HCT116 (cell line): ENCODE measurements around the gene NR4A1.

Experiments
- CTCF ChIP-seq, 3 experiments: fragments of 200-600 bp in 1 of 3; sonication (generic) in 1 of 3; IDR thresholded peaks in 2 of 3; conservative IDR thresholded peaks in 1 of 3; 2 replicates each; pipeline ENCODE4 v1.5.1; 2012 to 2017; ENCODE audit warnings: low read depth in 2 of 3, low read length in 2 of 3, antibody characterized with exemption in 1 of 3, borderline replicate concordance in 1 of 3, control low read depth in 1 of 3, mild to moderate bottlenecking in 1 of 3, mixed read lengths in 1 of 3, mixed run types in 1 of 3, moderate library complexity in 1 of 3; ENCODE audit not compliant: insufficient read depth in 1 of 3
- EZH2phosphoT487 ChIP-seq: fragments of 200-600 bp; IDR thresholded peaks from 2 replicates; pipeline ENCODE4 v1.6.1; 2018; ENCODE audit warnings: antibody characterized with exemption, borderline replicate concordance
- FOSL1 ChIP-seq: IDR thresholded peaks from 2 replicates; pipeline ENCODE4 v1.6.1; 2012; ENCODE audit warnings: low read depth
- JUND ChIP-seq: IDR thresholded peaks from 2 replicates; pipeline ENCODE4 v1.6.1; 2012
- MAX ChIP-seq: IDR thresholded peaks from 2 replicates; pipeline ENCODE4 v1.6.1; 2012
- POLR2A ChIP-seq: IDR thresholded peaks from 2 replicates; pipeline ENCODE4 v1.7.0; 2011; ENCODE audit warnings: borderline replicate concordance; ENCODE audit not compliant: insufficient read depth, insufficient read length; ENCODE audit errors: extremely low read depth
- REST ChIP-seq: IDR thresholded peaks from 2 replicates; pipeline ENCODE4 v1.6.1; 2012; ENCODE audit warnings: low read depth
- SIN3A ChIP-seq: IDR thresholded peaks from 2 replicates; pipeline ENCODE4 v1.6.1; 2012; ENCODE audit warnings: low read depth

GRCh38 chr12:52093346-52093745 is 42.1 kb downstream of the NR4A1 start:
- TF ChIP-seq JUND (no peak), REST (no peak), EZH2phosphoT487 (no peak), SIN3A (no peak), MAX (no peak), FOSL1 (no peak), POLR2A (no peak), CTCF (IDR thresholded peaks at IDR 0.05 in 2 of 3, conservative IDR thresholded peaks at IDR 0.05 in 1 of 3; ENCODE audit: borderline replicate concordance in 1 of 3, insufficient read depth in 1 of 3, low read depth in 2 of 3, low read length in 2 of 3) (no peak)
